ENCODE measurements around the gene RSRC1. TPM values are rescaled to one million over a fixed set of nuclear protein-coding genes. Genes with fewer than 3 reads are reported as not detected.

RSRC1 gene
- total and polyA plus RNA-seq, 2 of the 13 experiments (the other 11 are each of a cell fraction or from before 2014, with no cell fraction given): 4.9 to 63.0 TPM

GRCh38 chr3:158368271-158368670 is 258.4 kb downstream of the RSRC1 start (continued):
- TF ChIP-seq ZMYM4 (CRISPR knock-in tag; IDR thresholded peaks at IDR 0.05) (peak; percentile 97), SNAPC2 (CRISPR knock-in tag; IDR thresholded peaks at IDR 0.05) (no peak), POLR2A (IDR thresholded peaks at IDR 0.05; ENCODE audit: insufficient read depth in 1 of 2, low read depth in 2 of 2, low read length in 2 of 2) (peak in 1 of 2 experiments; percentile 37; a peak in 1 of 4 replicates), ZBTB20 (CRISPR knock-in tag; IDR thresholded peaks at IDR 0.05; ENCODE audit: borderline replicate concordance, low read depth) (peak; percentile 29; the same call in 1 of the 2 replicates), NR2F1 (CRISPR knock-in tag; IDR thresholded peaks at IDR 0.05) (peak in 1 of 2 experiments; percentile 28; a peak in 2 of 4 replicates), ZNF747 (CRISPR knock-in tag; IDR thresholded peaks at IDR 0.05; ENCODE audit: borderline replicate concordance) (peak; percentile 53; the same call in 1 of the 2 replicates), FOXP1 (IDR thresholded peaks at IDR 0.05) (no peak), FOXP1 (CRISPR knock-in tag; IDR thresholded peaks at IDR 0.05) (peak; percentile 76; the same call in 1 of the 2 replicates), ZBTB43 (CRISPR knock-in tag; conservative IDR thresholded peaks at IDR 0.05) (0 out of 2 replicates have a peak, but pooled peaks have one; percentile 46), ZNF768 (CRISPR knock-in tag; IDR thresholded peaks at IDR 0.05) (no peak), ZNF317 (CRISPR knock-in tag; IDR thresholded peaks at IDR 0.05) (0 out of 2 replicates have a peak, but pooled peaks have one; percentile 57), ZNF10 (CRISPR knock-in tag; IDR thresholded peaks at IDR 0.05; ENCODE audit: borderline replicate concordance, low read depth) (no peak)
- TF ChIP-seq, protein P1, sequence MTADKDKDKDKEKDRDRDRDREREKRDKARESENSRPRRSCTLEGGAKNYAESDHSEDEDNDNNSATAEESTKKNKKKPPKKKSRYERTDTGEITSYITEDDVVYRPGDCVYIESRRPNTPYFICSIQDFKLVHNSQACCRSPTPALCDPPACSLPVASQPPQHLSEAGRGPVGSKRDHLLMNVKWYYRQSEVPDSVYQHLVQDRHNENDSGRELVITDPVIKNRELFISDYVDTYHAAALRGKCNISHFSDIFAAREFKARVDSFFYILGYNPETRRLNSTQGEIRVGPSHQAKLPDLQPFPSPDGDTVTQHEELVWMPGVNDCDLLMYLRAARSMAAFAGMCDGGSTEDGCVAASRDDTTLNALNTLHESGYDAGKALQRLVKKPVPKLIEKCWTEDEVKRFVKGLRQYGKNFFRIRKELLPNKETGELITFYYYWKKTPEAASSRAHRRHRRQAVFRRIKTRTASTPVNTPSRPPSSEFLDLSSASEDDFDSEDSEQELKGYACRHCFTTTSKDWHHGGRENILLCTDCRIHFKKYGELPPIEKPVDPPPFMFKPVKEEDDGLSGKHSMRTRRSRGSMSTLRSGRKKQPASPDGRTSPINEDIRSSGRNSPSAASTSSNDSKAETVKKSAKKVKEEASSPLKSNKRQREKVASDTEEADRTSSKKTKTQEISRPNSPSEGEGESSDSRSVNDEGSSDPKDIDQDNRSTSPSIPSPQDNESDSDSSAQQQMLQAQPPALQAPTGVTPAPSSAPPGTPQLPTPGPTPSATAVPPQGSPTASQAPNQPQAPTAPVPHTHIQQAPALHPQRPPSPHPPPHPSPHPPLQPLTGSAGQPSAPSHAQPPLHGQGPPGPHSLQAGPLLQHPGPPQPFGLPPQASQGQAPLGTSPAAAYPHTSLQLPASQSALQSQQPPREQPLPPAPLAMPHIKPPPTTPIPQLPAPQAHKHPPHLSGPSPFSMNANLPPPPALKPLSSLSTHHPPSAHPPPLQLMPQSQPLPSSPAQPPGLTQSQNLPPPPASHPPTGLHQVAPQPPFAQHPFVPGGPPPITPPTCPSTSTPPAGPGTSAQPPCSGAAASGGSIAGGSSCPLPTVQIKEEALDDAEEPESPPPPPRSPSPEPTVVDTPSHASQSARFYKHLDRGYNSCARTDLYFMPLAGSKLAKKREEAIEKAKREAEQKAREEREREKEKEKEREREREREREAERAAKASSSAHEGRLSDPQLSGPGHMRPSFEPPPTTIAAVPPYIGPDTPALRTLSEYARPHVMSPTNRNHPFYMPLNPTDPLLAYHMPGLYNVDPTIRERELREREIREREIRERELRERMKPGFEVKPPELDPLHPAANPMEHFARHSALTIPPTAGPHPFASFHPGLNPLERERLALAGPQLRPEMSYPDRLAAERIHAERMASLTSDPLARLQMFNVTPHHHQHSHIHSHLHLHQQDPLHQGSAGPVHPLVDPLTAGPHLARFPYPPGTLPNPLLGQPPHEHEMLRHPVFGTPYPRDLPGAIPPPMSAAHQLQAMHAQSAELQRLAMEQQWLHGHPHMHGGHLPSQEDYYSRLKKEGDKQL (CRISPR knock-in tag; IDR thresholded peaks at IDR 0.05; ENCODE audit: low read depth): peak; percentile 72; the same call in 1 of the 2 replicates
- TF ChIP-seq, protein P2, sequence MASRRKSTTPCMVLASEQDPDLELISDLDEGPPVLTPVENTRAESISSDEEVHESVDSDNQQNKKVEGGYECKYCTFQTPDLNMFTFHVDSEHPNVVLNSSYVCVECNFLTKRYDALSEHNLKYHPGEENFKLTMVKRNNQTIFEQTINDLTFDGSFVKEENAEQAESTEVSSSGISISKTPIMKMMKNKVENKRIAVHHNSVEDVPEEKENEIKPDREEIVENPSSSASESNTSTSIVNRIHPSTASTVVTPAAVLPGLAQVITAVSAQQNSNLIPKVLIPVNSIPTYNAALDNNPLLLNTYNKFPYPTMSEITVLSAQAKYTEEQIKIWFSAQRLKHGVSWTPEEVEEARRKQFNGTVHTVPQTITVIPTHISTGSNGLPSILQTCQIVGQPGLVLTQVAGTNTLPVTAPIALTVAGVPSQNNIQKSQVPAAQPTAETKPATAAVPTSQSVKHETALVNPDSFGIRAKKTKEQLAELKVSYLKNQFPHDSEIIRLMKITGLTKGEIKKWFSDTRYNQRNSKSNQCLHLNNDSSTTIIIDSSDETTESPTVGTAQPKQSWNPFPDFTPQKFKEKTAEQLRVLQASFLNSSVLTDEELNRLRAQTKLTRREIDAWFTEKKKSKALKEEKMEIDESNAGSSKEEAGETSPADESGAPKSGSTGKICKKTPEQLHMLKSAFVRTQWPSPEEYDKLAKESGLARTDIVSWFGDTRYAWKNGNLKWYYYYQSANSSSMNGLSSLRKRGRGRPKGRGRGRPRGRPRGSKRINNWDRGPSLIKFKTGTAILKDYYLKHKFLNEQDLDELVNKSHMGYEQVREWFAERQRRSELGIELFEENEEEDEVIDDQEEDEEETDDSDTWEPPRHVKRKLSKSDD (CRISPR knock-in tag; IDR thresholded peaks at IDR 0.05; ENCODE audit: low read depth): no peak
- TF ChIP-seq, protein P3, sequence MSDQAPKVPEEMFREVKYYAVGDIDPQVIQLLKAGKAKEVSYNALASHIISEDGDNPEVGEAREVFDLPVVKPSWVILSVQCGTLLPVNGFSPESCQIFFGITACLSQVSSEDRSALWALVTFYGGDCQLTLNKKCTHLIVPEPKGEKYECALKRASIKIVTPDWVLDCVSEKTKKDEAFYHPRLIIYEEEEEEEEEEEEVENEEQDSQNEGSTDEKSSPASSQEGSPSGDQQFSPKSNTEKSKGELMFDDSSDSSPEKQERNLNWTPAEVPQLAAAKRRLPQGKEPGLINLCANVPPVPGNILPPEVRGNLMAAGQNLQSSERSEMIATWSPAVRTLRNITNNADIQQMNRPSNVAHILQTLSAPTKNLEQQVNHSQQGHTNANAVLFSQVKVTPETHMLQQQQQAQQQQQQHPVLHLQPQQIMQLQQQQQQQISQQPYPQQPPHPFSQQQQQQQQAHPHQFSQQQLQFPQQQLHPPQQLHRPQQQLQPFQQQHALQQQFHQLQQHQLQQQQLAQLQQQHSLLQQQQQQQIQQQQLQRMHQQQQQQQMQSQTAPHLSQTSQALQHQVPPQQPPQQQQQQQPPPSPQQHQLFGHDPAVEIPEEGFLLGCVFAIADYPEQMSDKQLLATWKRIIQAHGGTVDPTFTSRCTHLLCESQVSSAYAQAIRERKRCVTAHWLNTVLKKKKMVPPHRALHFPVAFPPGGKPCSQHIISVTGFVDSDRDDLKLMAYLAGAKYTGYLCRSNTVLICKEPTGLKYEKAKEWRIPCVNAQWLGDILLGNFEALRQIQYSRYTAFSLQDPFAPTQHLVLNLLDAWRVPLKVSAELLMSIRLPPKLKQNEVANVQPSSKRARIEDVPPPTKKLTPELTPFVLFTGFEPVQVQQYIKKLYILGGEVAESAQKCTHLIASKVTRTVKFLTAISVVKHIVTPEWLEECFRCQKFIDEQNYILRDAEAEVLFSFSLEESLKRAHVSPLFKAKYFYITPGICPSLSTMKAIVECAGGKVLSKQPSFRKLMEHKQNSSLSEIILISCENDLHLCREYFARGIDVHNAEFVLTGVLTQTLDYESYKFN (CRISPR knock-in tag; conservative IDR thresholded peaks at IDR 0.05): peak; percentile 94
- TF ChIP-seq, protein P4, sequence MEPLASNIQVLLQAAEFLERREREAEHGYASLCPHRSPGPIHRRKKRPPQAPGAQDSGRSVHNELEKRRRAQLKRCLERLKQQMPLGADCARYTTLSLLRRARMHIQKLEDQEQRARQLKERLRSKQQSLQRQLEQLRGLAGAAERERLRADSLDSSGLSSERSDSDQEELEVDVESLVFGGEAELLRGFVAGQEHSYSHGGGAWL (CRISPR knock-in tag; IDR thresholded peaks at IDR 0.05): no peak

Data from HepG2 (cell line).